Mesenchymal stem cell (in vitro differentiated cells and primary cell): ENCODE results near the gene ZC3H12A.

Experiments
- DNase-seq: peaks from one replicate; pipeline ENCODE4 v3.0.0-alpha.2; 2013
- H2AFZ ChIP-seq: one replicate; pipeline ENCODE4 v1.6.1; 2013; ENCODE audit warnings: low read depth, mild to moderate bottlenecking, control low read depth, inconsistent platforms, low read length, moderate library complexity
- H2AK5ac ChIP-seq: 2 replicates; pipeline ENCODE4 v1.6.1; 2013; ENCODE audit warnings: low read length, moderate library complexity, mild to moderate bottlenecking, inconsistent platforms; ENCODE audit not compliant: severe bottlenecking
- H2BK120ac ChIP-seq: one replicate; pipeline ENCODE4 v1.6.1; 2013; ENCODE audit warnings: low read depth, mild to moderate bottlenecking, inconsistent platforms, low read length, moderate library complexity
- H2BK12ac ChIP-seq, 2 experiments: one replicate each; pipeline ENCODE4 v1.6.1; 2013; ENCODE audit warnings: inconsistent platforms in 2 of 2, low read length in 2 of 2, mild to moderate bottlenecking in 2 of 2, moderate library complexity in 2 of 2, control low read depth in 1 of 2
- H2BK15ac ChIP-seq: one replicate; pipeline ENCODE4 v1.6.1; 2013; ENCODE audit warnings: mild to moderate bottlenecking, low read depth, inconsistent platforms; ENCODE audit not compliant: poor library complexity, severe bottlenecking
- H2BK5ac ChIP-seq: 2 replicates; pipeline ENCODE4 v1.6.1; 2013; ENCODE audit warnings: low read depth, mild to moderate bottlenecking, low read length, control low read depth, inconsistent platforms; ENCODE audit not compliant: poor library complexity, severe bottlenecking
- H3K14ac ChIP-seq, 2 experiments: one replicate each; pipeline ENCODE4 v1.6.1; 2013; ENCODE audit warnings: inconsistent platforms in 2 of 2, low read length in 2 of 2, control low read depth in 1 of 2, mild to moderate bottlenecking in 1 of 2, moderate library complexity in 1 of 2
- H3K18ac ChIP-seq, 2 experiments: one replicate each; pipeline ENCODE4 v1.6.1; 2013; ENCODE audit warnings: inconsistent platforms in 2 of 2, low read length in 2 of 2, control low read depth in 1 of 2, low read depth in 1 of 2, mild to moderate bottlenecking in 1 of 2
- H3K23ac ChIP-seq, 2 experiments: one replicate each; pipeline ENCODE4 v1.6.1; 2013; ENCODE audit warnings: inconsistent platforms in 2 of 2, low read length in 2 of 2, mild to moderate bottlenecking in 2 of 2, moderate library complexity in 2 of 2, control low read depth in 1 of 2
- H3K27ac ChIP-seq: 2 replicates; pipeline ENCODE4 v1.5.1; 2013; ENCODE audit warnings: mild to moderate bottlenecking, moderate library complexity, low read length, control low read depth, inconsistent platforms; ENCODE audit not compliant: poor library complexity, severe bottlenecking
- H3K27me3 ChIP-seq, 2 experiments: 2 replicates each; pipeline versions ENCODE4 v1.6.1 to v1.7.0; 2013; ENCODE audit warnings: low read length in 2 of 2, mild to moderate bottlenecking in 2 of 2, moderate library complexity in 2 of 2, control low read depth in 1 of 2, inconsistent platforms in 1 of 2; ENCODE audit not compliant: control insufficient read depth in 1 of 2, insufficient read depth in 1 of 2
- H3K36me3 ChIP-seq, 2 experiments: 2 replicates each; pipeline versions ENCODE4 v1.6.1 to v1.7.0; 2013; ENCODE audit warnings: low read length in 2 of 2, control low read depth in 1 of 2, inconsistent platforms in 1 of 2, low read depth in 1 of 2, mild to moderate bottlenecking in 1 of 2; ENCODE audit not compliant: insufficient read depth in 2 of 2, control insufficient read depth in 1 of 2
- H3K4ac ChIP-seq, 2 experiments: one replicate each; pipeline ENCODE4 v1.6.1; 2013; ENCODE audit warnings: inconsistent platforms in 2 of 2, low read length in 2 of 2, mild to moderate bottlenecking in 2 of 2, moderate library complexity in 2 of 2, control low read depth in 1 of 2, low read depth in 1 of 2
- H3K4me1 ChIP-seq: 2 replicates; pipeline ENCODE4 v1.6.1; 2013; ENCODE audit warnings: low read depth, low read length, control low read depth; ENCODE audit not compliant: control insufficient read depth, insufficient read depth
- H3K4me2 ChIP-seq: 2 replicates; pipeline ENCODE4 v1.6.1; 2013; ENCODE audit warnings: low read length, mild to moderate bottlenecking, inconsistent platforms; ENCODE audit not compliant: poor library complexity, severe bottlenecking
- H3K4me3 ChIP-seq, 2 experiments: 2 replicates each; pipeline versions ENCODE4 v1.5.1 to v1.7.0; 2013; ENCODE audit warnings: low read length in 2 of 2, mild to moderate bottlenecking in 2 of 2, control low read depth in 1 of 2, low read depth in 1 of 2; ENCODE audit not compliant: insufficient read depth in 1 of 2
- H3K79me1 ChIP-seq: replicated peaks from 2 replicates; pipeline ENCODE4 v1.6.1; 2013; ENCODE audit warnings: mild to moderate bottlenecking, control low read depth, low read length, inconsistent platforms; ENCODE audit not compliant: poor library complexity, severe bottlenecking
- H3K9ac ChIP-seq: 2 replicates; pipeline ENCODE4 v1.7.0; 2013; ENCODE audit warnings: mild to moderate bottlenecking, low read length, moderate library complexity
- H3K9me3 ChIP-seq: 2 replicates; pipeline ENCODE4 v1.7.0; 2013; ENCODE audit warnings: mild to moderate bottlenecking, low read length; ENCODE audit not compliant: control insufficient read depth
- H4K8ac ChIP-seq: one replicate; pipeline ENCODE4 v1.6.1; 2013; ENCODE audit warnings: inconsistent platforms, mild to moderate bottlenecking, low read length, moderate library complexity
- H4K91ac ChIP-seq: one replicate; pipeline ENCODE4 v1.6.1; 2013; ENCODE audit warnings: mild to moderate bottlenecking, low read length, inconsistent platforms
- WGBS: methylation state at CpG from one replicate; pipeline ENCODE4 v1.1.7; 2013; ENCODE audit warnings: mixed read lengths; 5-methylcytosine and 5-hydroxymethylcytosine counted together

The ZC3H12A gene

GRCh38 chr1:37438037-37438868, 36.1 kb upstream of the ZC3H12A start:
- Histone ChIP-seq H4K91ac (no peak overlapping the region), H3K9ac (no peak overlapping the region), H2BK5ac (no peak overlapping the region), H2AK5ac (no peak overlapping the region), H2AFZ (no peak overlapping the region), H3K4me1 (no peaks in the 10 kb centered on the region), H3K23ac (no peak overlapping the region), H3K4me2 (no peak overlapping the region), H3K27me3 (peaks cover 56 to 66% of the 10 kb centered on the region in 2 experiments), H4K8ac (no peak overlapping the region), H3K18ac (no peak overlapping the region), H3K4ac (no peak overlapping the region), H3K14ac (no peak overlapping the region), H3K4me3 (no peak overlapping the region), H3K79me1 (no peaks in the 10 kb centered on the region), H2BK120ac (no peak overlapping the region), H2BK12ac (no peak overlapping the region), H2BK15ac (no peak overlapping the region), H3K27ac (no peak overlapping the region), H3K9me3 (no peaks in the 10 kb centered on the region), H3K36me3 (no peaks in the 10 kb centered on the region)
- WGBS, result 84% methylated on average over 1 of the region's 6 CpGs
- DNase-seq, result no peak

GRCh38 chr1:37438869-37439343, 35.5 kb upstream of the ZC3H12A start:
- Histone ChIP-seq H3K4me2 (no peak overlapping the region), H3K23ac (no peak overlapping the region), H2AFZ (no peak overlapping the region), H2AK5ac (no peak overlapping the region), H3K79me1 (no peaks in the 10 kb centered on the region), H3K9ac (no peak overlapping the region), H4K91ac (no peak overlapping the region), H2BK15ac (no peak overlapping the region), H3K4ac (no peak overlapping the region), H3K36me3 (no peaks in the 10 kb centered on the region), H3K14ac (no peak overlapping the region), H3K27me3 (peaks cover 58 to 68% of the 10 kb centered on the region in 2 experiments), H3K4me1 (no peaks in the 10 kb centered on the region), H3K4me3 (no peak overlapping the region), H3K9me3 (no peaks in the 10 kb centered on the region), H2BK120ac (no peak overlapping the region), H3K27ac (no peak overlapping the region), H2BK5ac (no peak overlapping the region), H3K18ac (no peak overlapping the region), H2BK12ac (no peak overlapping the region), H4K8ac (no peak overlapping the region)
- DNase-seq, result no peak
- WGBS, result 18% methylated on average over 4 of the region's 4 CpGs

- H3K27me3 ChIP-seq, result peaks cover 58 to 68% of the 10 kb centered on the region in 2 experiments
- no peaks in the 10 kb centered on the region for H3K9me3 ChIP-seq
- WGBS, result 0% methylated on average over 1 of the region's 2 CpGs
- H3K4me2 ChIP-seq, result no peak overlapping the region
- no peak overlapping the region for H3K14ac ChIP-seq
- H4K91ac ChIP-seq, result no peak overlapping the region
- no peak overlapping the region for H3K4ac ChIP-seq
- no peak for DNase-seq
- no peak overlapping the region for H3K23ac ChIP-seq
- no peak overlapping the region for H2AK5ac ChIP-seq
- H3K27ac ChIP-seq, result no peak overlapping the region
- no peaks in the 10 kb centered on the region for H3K36me3 ChIP-seq
- no peaks in the 10 kb centered on the region for H3K79me1 ChIP-seq
- H2BK120ac ChIP-seq, result no peak overlapping the region
- no peak overlapping the region for H3K9ac ChIP-seq
- no peak overlapping the region for H3K4me3 ChIP-seq
- H3K4me1 ChIP-seq, result no peaks in the 10 kb centered on the region
- no peak overlapping the region for H2BK12ac ChIP-seq
- no peak overlapping the region for H3K18ac ChIP-seq
- no peak overlapping the region for H2BK15ac ChIP-seq
- no peak overlapping the region for H2AFZ ChIP-seq
- no peak overlapping the region for H4K8ac ChIP-seq
- H2BK5ac ChIP-seq, result no peak overlapping the region
These were observed 34.9 kb upstream of the ZC3H12A start for GRCh38 chr1:37439349-37439995.

GRCh38 chr1:37441490-37441889, 32.9 kb upstream of the ZC3H12A start:
- Histone ChIP-seq H4K8ac (no peak overlapping the region), H3K27ac (no peak overlapping the region), H3K14ac (no peak overlapping the region), H3K79me1 (no peaks in the 10 kb centered on the region), H3K4ac (no peak overlapping the region), H2BK5ac (no peak overlapping the region), H2AK5ac (no peak overlapping the region), H2AFZ (no peak overlapping the region), H3K4me3 (no peak overlapping the region), H3K18ac (no peak overlapping the region), H3K9ac (no peak overlapping the region), H3K27me3 (peaks cover 59 to 61% of the 10 kb centered on the region in 2 experiments), H2BK120ac (no peak overlapping the region), H3K4me2 (no peak overlapping the region), H3K23ac (no peak overlapping the region), H3K9me3 (no peaks in the 10 kb centered on the region), H2BK12ac (no peak overlapping the region), H2BK15ac (no peak overlapping the region), H4K91ac (no peak overlapping the region), H3K4me1 (no peaks in the 10 kb centered on the region), H3K36me3 (no peaks in the 10 kb centered on the region)
- 78% methylated on average over 10 of the region's 10 CpGs for WGBS
- no peak for DNase-seq
